Stimulated activated CD8-positive, alpha-beta memory T cell treated with anti-CD3 and anti-CD28 coated beads, Interleukin-4, amount 100 ng/mL, for 1 hour (primary cell): Measurements from ENCODE around the gene CCDC160.
"Not testable (repeated sequence)": the region's sequence is repeated elsewhere in the genome, so short reads cannot be mapped to it uniquely, and the experiment has no call there.

Source experiments
- DNase-seq, 2 donors: peaks; one replicate each; pipeline ENCODE4 v3.0.0-alpha.2; 2020; ENCODE audit warnings: low read depth in 2 of 2, low spot score in 1 of 2

Gene CCDC160

GRCh38 chrX:134236626-134237614 is at the start of gene CCDC160:
TSS of gene CCDC160 (plus strand) at chrX:134237182. CDS start at chrX:134244801, 7,619 bp downstream.
- DNase-seq, result no peak

- DNase-seq, result no peak
These were observed 45.7 kb upstream of the CCDC160 start for GRCh38 chrX:134191281-134191680.

GRCh38 chrX:134194915-134195314 is 42.1 kb upstream of the CCDC160 start:
- no peak for DNase-seq

- no peak for DNase-seq
These were observed 34.4 kb upstream of the CCDC160 start for GRCh38 chrX:134202561-134202960.

DNA sequence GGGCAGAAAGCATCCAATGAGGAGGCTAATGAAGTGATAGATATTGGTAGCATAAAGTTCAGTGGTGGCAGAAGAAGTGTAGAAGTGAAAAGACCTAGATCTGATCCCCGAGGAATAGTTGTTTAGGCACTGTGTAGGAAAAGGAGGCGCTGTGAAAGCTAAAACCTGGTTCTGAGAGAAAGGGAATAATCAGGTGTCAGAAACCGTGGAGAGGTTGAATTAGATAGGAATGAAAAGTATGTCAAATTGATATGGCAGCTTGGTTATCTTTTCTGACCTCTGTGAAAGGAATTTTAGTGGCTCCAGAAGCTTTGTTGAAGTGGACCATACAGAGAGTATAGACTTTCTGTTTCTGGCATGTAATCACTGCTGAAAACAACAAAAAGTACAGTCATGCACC is 30.8 kb upstream of the CCDC160 start:
- no peak for DNase-seq

GRCh38 chrX:134210465-134210864 is 26.5 kb upstream of the CCDC160 start:
- DNase-seq, result no peak

DNA sequence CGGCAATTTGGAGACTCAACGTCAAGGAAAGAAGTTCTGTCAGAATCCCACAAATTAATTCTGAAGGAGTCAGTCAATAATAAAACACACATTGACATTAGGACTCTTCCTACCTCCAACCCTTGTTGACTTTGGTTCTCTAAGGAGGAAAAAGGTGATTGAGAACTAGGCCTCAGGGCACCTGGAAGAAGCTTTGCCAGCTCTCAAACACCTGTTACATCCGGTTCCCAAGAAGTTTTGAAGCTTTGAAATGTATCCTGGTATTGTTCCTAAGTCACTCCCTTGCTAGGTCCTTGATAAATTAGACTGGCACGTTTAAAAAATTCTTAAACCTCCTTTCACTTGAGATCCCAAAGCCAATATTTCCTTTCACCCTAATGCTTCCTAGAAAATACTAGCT is 1.7 kb upstream of the CCDC160 start:
- DNase-seq, result no peak

- DNase-seq, result not testable (repeated sequence)
These were observed 1.2 kb downstream of the CCDC160 start for GRCh38 chrX:134238144-134238543.

GRCh38 chrX:134239016-134239415 is 2.0 kb downstream of the CCDC160 start:
- DNase-seq, result no peak

GRCh38 chrX:134240209-134240608 is 3.2 kb downstream of the CCDC160 start:
- no peak for DNase-seq

- DNase-seq, result no peak
These were observed 5.1 kb downstream of the CCDC160 start for GRCh38 chrX:134241960-134242619.

DNA sequence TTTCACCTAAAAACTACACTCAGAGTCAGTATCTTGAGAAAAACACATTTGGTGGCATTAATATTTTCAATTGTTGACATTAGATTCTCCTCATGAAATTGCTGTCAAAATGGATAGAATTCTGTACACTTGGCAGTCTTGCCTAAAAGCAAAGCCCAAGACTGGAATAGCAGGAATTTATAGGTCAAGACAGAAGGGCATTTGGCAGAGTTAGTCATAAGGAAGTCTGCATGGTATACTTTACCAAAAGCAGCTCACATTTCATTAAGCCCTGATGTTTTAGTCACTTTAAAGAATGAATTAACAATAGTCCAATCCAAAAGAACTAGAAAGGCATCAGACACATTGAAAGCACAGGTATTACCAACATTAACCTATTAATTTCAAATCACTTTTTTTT is 7.1 kb downstream of the CCDC160 start:
- DNase-seq, result no peak

- DNase-seq, result no peak
These were observed 9.3 kb downstream of the CCDC160 start for GRCh38 chrX:134246282-134246681.

DNA sequence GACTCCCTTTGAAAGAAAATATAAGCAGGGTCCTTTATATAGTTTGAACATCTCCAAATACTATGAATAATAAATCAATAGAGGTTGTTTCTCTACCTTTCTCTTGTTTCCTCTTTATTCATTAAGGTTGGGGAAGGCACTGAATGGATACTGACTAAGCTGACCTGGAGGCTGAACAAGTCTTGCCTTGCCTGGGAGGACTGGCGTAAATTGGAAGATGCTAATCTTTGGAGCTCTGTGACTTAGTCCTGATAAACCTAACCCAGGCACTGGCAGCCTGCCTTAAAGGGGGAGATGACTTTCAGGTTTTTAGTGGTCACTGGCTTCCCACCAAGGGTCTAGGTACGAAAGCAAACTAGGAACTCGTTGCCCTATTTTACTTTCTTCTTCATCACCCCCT is 10.5 kb downstream of the CCDC160 start:
- DNase-seq, result no peak

DNA sequence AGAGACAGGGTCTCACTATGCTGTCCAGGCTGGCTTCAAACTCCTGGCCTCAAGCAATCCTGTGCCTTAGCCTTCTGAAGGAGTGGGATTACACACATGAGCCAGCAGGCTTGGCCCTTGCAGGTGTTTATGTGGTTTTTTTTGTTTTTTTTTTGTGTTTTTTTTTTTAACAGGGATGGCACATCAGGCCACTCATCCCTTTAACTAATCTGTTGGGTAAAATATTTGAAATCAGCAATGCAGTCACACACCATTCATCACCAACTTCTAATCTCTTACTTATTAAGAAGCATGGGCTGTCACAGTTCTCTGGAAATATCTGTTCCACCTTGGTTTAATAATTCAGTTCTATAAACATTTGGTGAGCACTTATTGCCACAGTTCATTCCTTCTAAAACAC is 12.3 kb downstream of the CCDC160 start:
- DNase-seq, result no peak

GRCh38 chrX:134251241-134251640 is 14.3 kb downstream of the CCDC160 start:
- DNase-seq, result no peak

- no peak for DNase-seq
These were observed 17.5 kb downstream of the CCDC160 start for GRCh38 chrX:134254511-134254910.

DNA sequence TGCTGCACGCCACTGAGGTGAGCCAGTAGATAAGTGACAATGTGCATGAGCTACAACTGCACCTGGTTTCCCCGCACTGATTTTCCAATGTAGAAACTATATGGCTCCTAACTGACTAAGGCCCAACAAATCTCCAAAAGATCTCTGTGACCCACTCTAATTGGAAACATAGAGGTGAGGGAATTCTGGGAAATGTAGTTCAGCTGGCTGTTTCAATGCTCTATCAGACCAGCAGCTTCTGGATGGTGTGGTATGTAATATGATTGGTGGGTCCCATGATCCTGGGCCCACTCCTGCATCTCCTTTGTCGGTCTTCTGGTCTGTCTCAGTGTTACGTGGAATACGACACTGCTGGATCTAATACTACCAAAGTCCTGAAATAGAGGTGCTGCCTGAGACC is 18.6 kb downstream of the CCDC160 start:
- no peak for DNase-seq

DNA sequence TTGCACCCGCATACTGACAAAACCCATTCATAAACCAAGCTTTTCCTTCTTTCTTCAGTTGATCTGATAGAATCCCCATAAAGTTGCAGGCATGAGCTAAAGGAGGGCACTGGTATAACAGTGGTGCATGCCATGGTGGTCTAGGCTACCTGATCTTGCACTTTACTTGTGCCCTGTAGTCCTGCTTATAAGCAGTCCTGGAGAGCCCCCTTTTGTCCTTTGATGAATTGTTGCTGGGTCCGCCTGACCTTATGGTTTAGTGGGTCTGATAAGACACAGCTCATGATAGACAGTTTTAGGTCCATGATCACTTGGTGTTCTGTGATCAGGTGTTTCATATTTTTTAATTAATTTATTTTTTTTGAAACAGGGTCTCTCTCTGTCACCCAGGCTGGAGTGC is 19.7 kb downstream of the CCDC160 start:
- DNase-seq, result no peak

GRCh38 chrX:134258202-134258601 is 21.2 kb downstream of the CCDC160 start:
- DNase-seq, result no peak

- DNase-seq, result not testable (repeated sequence)
These were observed 49.0 kb downstream of the CCDC160 start for GRCh38 chrX:134285934-134286333.

GRCh38 chrX:134287346-134287745 is 50.4 kb downstream of the CCDC160 start:
- DNase-seq, result no peak
